ENCODE measurements around the gene FAM174B.

FAM174B gene

DNA sequence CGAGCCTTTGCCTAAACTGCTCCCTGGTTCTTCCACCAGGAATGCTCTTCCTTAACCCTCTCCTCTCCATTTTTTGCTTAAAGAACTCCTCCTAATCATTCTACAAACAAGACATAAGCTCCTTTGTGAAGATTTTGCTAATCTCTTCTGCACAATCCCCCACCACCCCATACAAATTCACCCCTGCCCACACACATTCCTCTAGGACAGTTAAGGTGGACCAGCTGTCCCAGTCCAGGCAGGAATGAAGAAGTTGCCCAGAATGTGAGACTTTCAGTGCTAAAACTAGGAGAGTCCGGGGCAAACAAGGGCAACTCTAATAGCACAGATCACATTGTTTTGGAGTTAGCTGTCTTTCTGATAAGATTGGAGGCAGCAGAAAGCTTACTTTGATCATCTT is 13.9 kb upstream of the FAM174B start:
- Histone ChIP-seq H3K36me3 (ENCODE audit: low read length) (no peaks in the 10 kb centered on the region), H2AFZ (ENCODE audit: low read depth, low read length, severe bottlenecking) (no peak overlapping the region), H3K4me2 (ENCODE audit: low read depth, low read length, poor library complexity, severe bottlenecking) (no peak overlapping the region), H4K20me1 (ENCODE audit: low read depth, low read length) (no peaks in the 10 kb centered on the region), H3K27ac (ENCODE audit: low read depth, low read length) (no peak overlapping the region), H3K9ac (ENCODE audit: low read length) (no peak overlapping the region), H3K9me3 (ENCODE audit: insufficient read depth, low read length) (no peaks in the 10 kb centered on the region), H3K27me3 (ENCODE audit: low read length) (no peaks in the 10 kb centered on the region), H3K4me3 (ENCODE audit: insufficient read depth, low read length, poor library complexity, severe bottlenecking) (no peak overlapping the region), H3K9me2 (replicated peaks; ENCODE audit: insufficient read depth, low read length) (no peaks in the 10 kb centered on the region), H3K79me2 (ENCODE audit: insufficient read depth, low read length) (no peaks in the 10 kb centered on the region), H3F3A (ENCODE audit: insufficient read depth) (no peaks in the 10 kb centered on the region)
- TF ChIP-seq, protein P1, sequence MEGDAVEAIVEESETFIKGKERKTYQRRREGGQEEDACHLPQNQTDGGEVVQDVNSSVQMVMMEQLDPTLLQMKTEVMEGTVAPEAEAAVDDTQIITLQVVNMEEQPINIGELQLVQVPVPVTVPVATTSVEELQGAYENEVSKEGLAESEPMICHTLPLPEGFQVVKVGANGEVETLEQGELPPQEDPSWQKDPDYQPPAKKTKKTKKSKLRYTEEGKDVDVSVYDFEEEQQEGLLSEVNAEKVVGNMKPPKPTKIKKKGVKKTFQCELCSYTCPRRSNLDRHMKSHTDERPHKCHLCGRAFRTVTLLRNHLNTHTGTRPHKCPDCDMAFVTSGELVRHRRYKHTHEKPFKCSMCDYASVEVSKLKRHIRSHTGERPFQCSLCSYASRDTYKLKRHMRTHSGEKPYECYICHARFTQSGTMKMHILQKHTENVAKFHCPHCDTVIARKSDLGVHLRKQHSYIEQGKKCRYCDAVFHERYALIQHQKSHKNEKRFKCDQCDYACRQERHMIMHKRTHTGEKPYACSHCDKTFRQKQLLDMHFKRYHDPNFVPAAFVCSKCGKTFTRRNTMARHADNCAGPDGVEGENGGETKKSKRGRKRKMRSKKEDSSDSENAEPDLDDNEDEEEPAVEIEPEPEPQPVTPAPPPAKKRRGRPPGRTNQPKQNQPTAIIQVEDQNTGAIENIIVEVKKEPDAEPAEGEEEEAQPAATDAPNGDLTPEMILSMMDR (IDR thresholded peaks at IDR 0.05; ENCODE audit: insufficient read depth, low read length, poor library complexity, severe bottlenecking) = no peak
- TF ChIP-seq EZH2phosphoT487 (conservative IDR thresholded peaks at IDR 0.05; ENCODE audit: low read length) = no peak

DNA sequence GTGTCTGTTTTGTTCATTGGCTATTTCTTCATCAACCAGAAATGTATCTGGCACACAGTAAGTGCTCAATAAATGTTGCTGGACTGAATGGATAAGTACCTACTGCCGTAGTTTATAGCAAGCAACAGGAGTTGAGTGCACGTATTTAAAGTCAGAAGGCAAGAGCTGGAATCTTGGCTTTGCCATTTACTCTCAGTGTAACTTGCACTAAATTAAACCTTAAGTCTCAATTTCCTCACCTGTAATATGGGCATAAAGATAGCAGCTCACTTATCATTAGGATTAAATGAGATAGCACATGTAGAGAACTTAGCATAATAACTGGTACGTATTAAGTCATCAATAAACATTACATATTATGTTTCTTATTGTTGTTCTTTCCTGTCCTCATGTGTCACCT is 13.0 kb upstream of the FAM174B start:
- no peak overlapping the region for H3K4me3 ChIP-seq (ENCODE audit: insufficient read depth, low read length, poor library complexity, severe bottlenecking)
- no peaks in the 10 kb centered on the region for H3F3A ChIP-seq (ENCODE audit: insufficient read depth)
- H3K27ac ChIP-seq (ENCODE audit: low read depth, low read length) = no peak overlapping the region
- no peak for TF ChIP-seq EZH2phosphoT487 (conservative IDR thresholded peaks at IDR 0.05; ENCODE audit: low read length)
- TF ChIP-seq, protein P1 (IDR thresholded peaks at IDR 0.05; ENCODE audit: insufficient read depth, low read length, poor library complexity, severe bottlenecking) = no peak
- no peaks in the 10 kb centered on the region for H4K20me1 ChIP-seq (ENCODE audit: low read depth, low read length)
- H3K9ac ChIP-seq (ENCODE audit: low read length) = no peak overlapping the region
- no peaks in the 10 kb centered on the region for H3K79me2 ChIP-seq (ENCODE audit: insufficient read depth, low read length)
- no peaks in the 10 kb centered on the region for H3K36me3 ChIP-seq (ENCODE audit: low read length)
- H3K27me3 ChIP-seq (ENCODE audit: low read length) = no peaks in the 10 kb centered on the region
- no peaks in the 10 kb centered on the region for H3K9me2 ChIP-seq (replicated peaks; ENCODE audit: insufficient read depth, low read length)
- H3K4me2 ChIP-seq (ENCODE audit: low read depth, low read length, poor library complexity, severe bottlenecking) = no peak overlapping the region
- H3K9me3 ChIP-seq (ENCODE audit: insufficient read depth, low read length) = no peaks in the 10 kb centered on the region
- H2AFZ ChIP-seq (ENCODE audit: low read depth, low read length, severe bottlenecking) = no peak overlapping the region

DNA sequence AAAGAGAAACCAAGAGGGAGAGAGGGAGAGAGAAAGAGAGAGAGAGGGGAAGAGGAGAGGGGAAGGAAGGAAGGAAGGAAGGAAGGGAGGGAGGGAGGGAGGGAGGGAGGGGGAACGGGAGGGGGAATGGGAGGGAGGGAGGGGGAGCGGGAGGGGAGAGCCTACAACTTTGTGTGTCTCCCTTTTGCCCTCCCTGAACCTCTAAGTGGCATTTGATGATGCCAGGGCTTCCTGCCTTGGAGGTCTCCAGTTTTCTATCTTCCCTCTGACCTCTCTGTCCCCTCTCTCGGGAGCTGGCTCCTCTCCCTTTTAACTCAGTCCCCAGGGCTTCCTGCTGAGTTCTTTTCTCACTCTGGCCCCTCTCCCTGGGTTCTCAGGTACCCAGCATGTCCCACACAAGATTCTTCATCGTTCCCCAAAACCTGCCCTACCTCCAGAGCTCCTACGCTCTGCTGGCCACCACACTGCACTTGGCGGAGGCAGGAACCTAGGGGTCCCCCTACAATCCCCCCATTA is 12.5 kb upstream of the FAM174B start:
- TF ChIP-seq, protein P1 (IDR thresholded peaks at IDR 0.05; ENCODE audit: insufficient read depth, low read length, poor library complexity, severe bottlenecking) = no peak
- TF ChIP-seq EZH2phosphoT487 (conservative IDR thresholded peaks at IDR 0.05; ENCODE audit: low read length) = no peak
- Histone ChIP-seq H3K27ac (ENCODE audit: low read depth, low read length) (no peak overlapping the region), H3K4me2 (ENCODE audit: low read depth, low read length, poor library complexity, severe bottlenecking) (no peak overlapping the region), H3K27me3 (ENCODE audit: low read length) (no peaks in the 10 kb centered on the region), H3K4me3 (ENCODE audit: insufficient read depth, low read length, poor library complexity, severe bottlenecking) (no peak overlapping the region), H3K9me3 (ENCODE audit: insufficient read depth, low read length) (no peaks in the 10 kb centered on the region), H3F3A (ENCODE audit: insufficient read depth) (no peaks in the 10 kb centered on the region), H3K9me2 (replicated peaks; ENCODE audit: insufficient read depth, low read length) (no peaks in the 10 kb centered on the region), H3K79me2 (ENCODE audit: insufficient read depth, low read length) (no peaks in the 10 kb centered on the region), H3K9ac (ENCODE audit: low read length) (no peak overlapping the region), H3K36me3 (ENCODE audit: low read length) (no peaks in the 10 kb centered on the region), H2AFZ (ENCODE audit: low read depth, low read length, severe bottlenecking) (no peak overlapping the region), H4K20me1 (ENCODE audit: low read depth, low read length) (no peaks in the 10 kb centered on the region)

Data from SU-DHL-6 (cell line).